Esophagus muscularis mucosa (tissue), 4 donors: ENCODE results near the gene MATN4. TPM values are rescaled to one million over a fixed set of nuclear protein-coding genes. Genes with fewer than 3 reads are reported as not detected.

Source experiments
- DNase-seq: peaks from one replicate; pipeline ENCODE4 v3.0.0-alpha.2; 2017; ENCODE audit errors: extremely low spot score
- H3K27ac ChIP-seq, 4 donors: fragments of 200-600 bp; sonication (generic); replicated peaks in 1 of 4; 1 replicate in 3 of 4; 2 replicates in 1 of 4; pipeline ENCODE4 v1.5.1; 2016 to 2019; ENCODE audit warnings: mild to moderate bottlenecking in 1 of 4
- H3K27me3 ChIP-seq, 4 donors: fragments of 200-600 bp; sonication (generic); one replicate each; pipeline versions ENCODE4 v1.5.1 to v1.6.0; 2016 to 2019
- H3K36me3 ChIP-seq, 4 donors: fragments of 200-600 bp; sonication (generic); one replicate each; pipeline ENCODE4 v1.5.1; 2016 to 2019
- H3K4me1 ChIP-seq, 4 donors: fragments of 200-600 bp; sonication (generic); one replicate each; pipeline ENCODE4 v1.5.1; 2016 to 2019
- H3K4me3 ChIP-seq, 4 donors: fragments of 200-600 bp; sonication (generic); 1 replicate in 2 of 4; 2 replicates in 2 of 4; pipeline ENCODE4 v1.5.1; 2016 to 2019; ENCODE audit warnings: mild to moderate bottlenecking in 4 of 4, moderate library complexity in 1 of 4
- H3K9me3 ChIP-seq, 4 donors: fragments of 200-600 bp; sonication (generic); 1 replicate in 3 of 4; 2 replicates in 1 of 4; pipeline ENCODE4 v1.5.1; 2016 to 2019
- EP300 ChIP-seq: sonication (generic); formaldehyde crosslinking; IDR thresholded peaks from one replicate; pipeline ENCODE4 v1.6.1; 2017; ENCODE audit warnings: antibody characterized with exemption
- POLR2A ChIP-seq: fragments of 450-650 bp; IDR thresholded peaks from one replicate; pipeline ENCODE4 v1.6.1; 2017; ENCODE audit warnings: antibody characterized with exemption, moderate library complexity, mild to moderate bottlenecking, low read depth
- POLR2AphosphoS5 ChIP-seq, 2 donors: sonication (generic); formaldehyde crosslinking; IDR thresholded peaks; one replicate each; pipeline ENCODE4 v1.6.1; 2017; ENCODE audit warnings: antibody characterized with exemption in 2 of 2
- WGBS: methylation state at CpG from one replicate; pipeline ENCODE4 v1.1.5; 2018; 5-methylcytosine and 5-hydroxymethylcytosine counted together
- intact Hi-C: fragments of 100-400 bp; cut with DNase I; formaldehyde crosslinking; loops from one replicate; pipeline ENCODE4 v1.15.1; 2023
- total RNA-seq, 4 donors: library from RNA; depleted of rRNA; stranded (reverse); fragments of >200 nt; gene quantifications; one replicate each; pipeline versions ENCODE4 v1.1.0 to v1.2.1, GENCODE V29; 2016
- TF ChIP-seq, protein P1 (sequence below), 3 experiments: fragments of 200-600 bp in 2 of 3; fragments of 450-650 bp in 1 of 3; sonication (generic) in 2 of 3; IDR thresholded peaks; one replicate each; pipeline ENCODE4 v1.5.1; 2017 to 2019; ENCODE audit warnings: antibody characterized with exemption in 3 of 3, mild to moderate bottlenecking in 2 of 3, moderate library complexity in 1 of 3

MATN4 gene
- total RNA-seq, 4 donors from 2014 or later: 0.17 to 0.33 TPM; not detected in 2

GRCh38 chr20:45257161-45257560, 50.9 kb downstream of the MATN4 start:
- intact Hi-C loops: no loop called here
- Histone ChIP-seq H3K4me1 (peaks cover 0 to 17% (median 9%) of the 10 kb centered on the region in 4 donors), H3K36me3 (no peaks in the 10 kb centered on the region), H3K27ac (no peak overlapping the region), H3K27me3 (peaks cover 0 to 25% (median 0%) of the 10 kb centered on the region in 4 donors), H3K4me3 (no peak overlapping the region), H3K9me3 (no peaks in the 10 kb centered on the region)
- no peak for TF ChIP-seq POLR2A
- no peak for TF ChIP-seq EP300
- TF ChIP-seq, protein P1, sequence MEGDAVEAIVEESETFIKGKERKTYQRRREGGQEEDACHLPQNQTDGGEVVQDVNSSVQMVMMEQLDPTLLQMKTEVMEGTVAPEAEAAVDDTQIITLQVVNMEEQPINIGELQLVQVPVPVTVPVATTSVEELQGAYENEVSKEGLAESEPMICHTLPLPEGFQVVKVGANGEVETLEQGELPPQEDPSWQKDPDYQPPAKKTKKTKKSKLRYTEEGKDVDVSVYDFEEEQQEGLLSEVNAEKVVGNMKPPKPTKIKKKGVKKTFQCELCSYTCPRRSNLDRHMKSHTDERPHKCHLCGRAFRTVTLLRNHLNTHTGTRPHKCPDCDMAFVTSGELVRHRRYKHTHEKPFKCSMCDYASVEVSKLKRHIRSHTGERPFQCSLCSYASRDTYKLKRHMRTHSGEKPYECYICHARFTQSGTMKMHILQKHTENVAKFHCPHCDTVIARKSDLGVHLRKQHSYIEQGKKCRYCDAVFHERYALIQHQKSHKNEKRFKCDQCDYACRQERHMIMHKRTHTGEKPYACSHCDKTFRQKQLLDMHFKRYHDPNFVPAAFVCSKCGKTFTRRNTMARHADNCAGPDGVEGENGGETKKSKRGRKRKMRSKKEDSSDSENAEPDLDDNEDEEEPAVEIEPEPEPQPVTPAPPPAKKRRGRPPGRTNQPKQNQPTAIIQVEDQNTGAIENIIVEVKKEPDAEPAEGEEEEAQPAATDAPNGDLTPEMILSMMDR (IDR thresholded peaks at IDR 0.05): no peak
- no peak for TF ChIP-seq POLR2AphosphoS5 (IDR thresholded peaks at IDR 0.05)
- DNase-seq: no peak
- WGBS: 89% methylated on average over 3 of the region's 3 CpGs

GRCh38 chr20:45254383-45255262, 53.5 kb downstream of the MATN4 start, which contains the start of gene SLPI:
SLPI (minus strand) TSS chr20:45254564; CDS start chr20:45254543, 21 bp downstream.
- Histone ChIP-seq H3K9me3 (no peaks in the 10 kb centered on the region), H3K36me3 (no peaks in the 10 kb centered on the region), H3K27me3 (peaks cover 0 to 14% (median 0%) of the 10 kb centered on the region in 4 donors), H3K4me3 (peak within 1 kb of the TSS in 2 of 4 donors; percentile 19 to 45), H3K27ac (peak within 1 kb of the TSS; percentile 5 to 66 (median 58)), H3K4me1 (peaks cover 0 to 17% (median 9%) of the 10 kb centered on the region in 4 donors)
- intact Hi-C loops: no loop called here
- no peak for DNase-seq
- WGBS: 42% methylated on average over 7 of the region's 7 CpGs
- TF ChIP-seq, protein P1 (IDR thresholded peaks at IDR 0.05): no peak
- TF ChIP-seq POLR2AphosphoS5 (IDR thresholded peaks at IDR 0.05) (peak in 1 of 2 donors; percentile 73), EP300 (no peak), POLR2A (peak; percentile 38)

GRCh38 chr20:45253261-45253660, 54.8 kb downstream of the MATN4 start:
- Histone ChIP-seq H3K4me1 (peaks cover 0 to 17% (median 9%) of the 10 kb centered on the region in 4 donors), H3K27ac (no peak overlapping the region), H3K4me3 (peak overlapping the region in 2 of 4 donors; percentile 19 to 45), H3K36me3 (no peaks in the 10 kb centered on the region), H3K9me3 (no peaks in the 10 kb centered on the region), H3K27me3 (peaks cover 0 to 10% (median 0%) of the 10 kb centered on the region in 4 donors)
- intact Hi-C loops: no loop called here
- no peak for DNase-seq
- TF ChIP-seq EP300 (no peak), POLR2AphosphoS5 (IDR thresholded peaks at IDR 0.05) (no peak), POLR2A (no peak)
- TF ChIP-seq, protein P1 (IDR thresholded peaks at IDR 0.05): no peak
- WGBS: 80% methylated on average over 3 of the region's 4 CpGs

DNA sequence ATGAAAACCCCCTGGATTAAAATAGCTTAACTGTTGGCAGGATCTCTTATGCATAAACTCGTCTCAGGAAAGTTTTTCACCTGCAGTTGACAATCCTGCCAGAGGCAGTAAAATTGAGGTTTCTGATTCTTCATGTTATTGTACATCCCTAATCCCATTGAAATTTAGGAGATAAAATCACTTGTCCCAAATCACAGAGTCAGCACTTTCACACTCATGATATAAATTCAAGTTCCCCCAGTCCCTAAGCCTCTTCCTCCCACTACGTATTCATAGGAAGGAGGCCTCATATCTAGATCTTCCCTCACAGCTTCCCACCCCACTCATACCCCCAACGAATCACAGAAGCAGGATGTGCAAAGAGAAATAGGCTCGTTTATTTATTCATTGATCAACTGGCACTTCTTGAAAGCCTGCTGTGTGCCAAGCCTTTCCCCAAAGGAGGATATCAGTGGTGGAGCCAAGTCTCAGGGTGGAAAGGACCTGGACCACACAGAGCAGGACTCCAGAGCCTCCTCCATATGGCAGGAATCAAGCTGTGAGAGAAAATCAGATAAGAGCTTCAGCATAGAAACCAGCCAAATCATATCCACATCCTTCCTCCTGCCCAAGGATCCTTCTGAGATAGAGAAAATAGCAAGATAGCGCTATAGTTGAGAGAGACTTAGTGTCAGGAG, 56.1 kb downstream of the MATN4 start:
- Histone ChIP-seq H3K9me3 (no peaks in the 10 kb centered on the region), H3K4me1 (peaks cover 0 to 17% (median 9%) of the 10 kb centered on the region in 4 donors), H3K27me3 (peaks cover 0 to 10% (median 2%) of the 10 kb centered on the region in 4 donors), H3K36me3 (no peaks in the 10 kb centered on the region), H3K27ac (no peak overlapping the region), H3K4me3 (peak overlapping the region in 1 of 4 donors; percentile 45)
- TF ChIP-seq POLR2A: no peak
- TF ChIP-seq POLR2AphosphoS5 (IDR thresholded peaks at IDR 0.05): no peak
- TF ChIP-seq EP300: no peak
- intact Hi-C loops: no loop called here
- 37% methylated on average over 5 of the region's 5 CpGs for WGBS
- DNase-seq: peak; percentile 82

- H3K27ac ChIP-seq: no peak overlapping the region
- intact Hi-C loops: no loop called here
- no peak for TF ChIP-seq EP300
- no peak for TF ChIP-seq POLR2A
- TF ChIP-seq, protein P1 (IDR thresholded peaks at IDR 0.05): no peak
- TF ChIP-seq POLR2AphosphoS5 (IDR thresholded peaks at IDR 0.05): no peak
- H3K4me1 ChIP-seq: peaks cover 0 to under 1% (median 0%) of the 10 kb centered on the region in 4 donors
- no peak overlapping the region for H3K4me3 ChIP-seq
- H3K27me3 ChIP-seq: peaks cover 0 to 29% (median 2%) of the 10 kb centered on the region in 4 donors
- no peaks in the 10 kb centered on the region for H3K36me3 ChIP-seq
- DNase-seq: no peak
- no peaks in the 10 kb centered on the region for H3K9me3 ChIP-seq
Observed at GRCh38 chr20:45248609-45249008, 59.5 kb downstream of the MATN4 start.
